ENCODE results near the gene BIRC3. TPM values are rescaled to one million over a fixed set of nuclear protein-coding genes. Genes with fewer than 3 reads are reported as not detected.

The BIRC3 gene
- total and polyA plus RNA-seq, 10 donors: 35.0 to 164 (median 93.7) TPM

GRCh38 chr11:102304686-102305085 is 12.6 kb upstream of the BIRC3 start:
- 87 to 92% (median 92%) methylated on average over 4 of the region's 4 CpGs for WGBS, 5 donors
- TF ChIP-seq POLR2AphosphoS5 (IDR thresholded peaks at IDR 0.05) (no peak), POLR2A (IDR thresholded peaks at IDR 0.05) (no peak), CTCF (IDR thresholded peaks at IDR 0.05 in 8 of 11, conservative IDR thresholded peaks at IDR 0.05 in 3 of 11) (no peak)

DNA sequence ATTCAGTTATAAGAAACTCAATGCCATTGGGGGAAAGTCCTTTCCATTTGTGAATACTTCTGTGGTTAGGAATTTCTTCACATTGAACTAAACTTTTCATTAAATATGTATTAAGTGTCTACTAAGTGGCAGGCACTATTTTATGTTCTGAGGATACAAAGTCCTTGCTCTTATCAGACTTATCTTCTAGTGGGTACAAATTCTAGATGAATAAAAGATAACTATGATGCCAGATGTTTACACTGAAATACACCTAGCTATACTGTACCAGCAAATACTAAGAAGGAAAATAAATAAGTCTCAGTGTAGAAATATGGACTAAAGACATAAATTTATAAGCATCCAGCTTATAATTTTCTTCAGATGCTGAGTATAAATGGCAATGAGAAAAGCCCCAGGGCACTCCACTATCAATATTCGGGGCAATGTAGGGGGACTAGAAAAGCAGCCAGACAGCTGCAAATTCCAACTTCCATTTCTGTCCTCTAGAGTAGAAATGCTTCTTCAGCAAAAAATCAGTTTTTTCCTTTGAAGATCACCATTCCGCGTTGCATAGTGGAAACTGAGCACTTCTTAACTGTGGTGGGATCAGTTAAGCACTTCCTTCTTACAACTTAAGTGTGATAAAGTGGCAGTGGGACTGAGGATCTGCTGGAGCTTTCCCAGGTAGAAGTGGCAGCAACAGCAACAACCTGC is 11.8 kb upstream of the BIRC3 start:
- intact Hi-C loops (cut with DNase I; ENCODE audit: low total_unique reads): no loop called here
- Histone ChIP-seq H3K4me3 (no peak overlapping the region), H3K9me3 (peaks cover 0 to 27% (median 16%) of the 10 kb centered on the region in 8 donors), H3K4me1 (peaks cover 20 to 72% (median 32%) of the 10 kb centered on the region in 6 donors), H3K27me3 (replicated peaks in 1 of 7) (no peaks in the 10 kb centered on the region), H3K36me3 (no peaks in the 10 kb centered on the region), H3K27ac (peak overlapping the region; percentile 5 to 90 (median 71))
- TF ChIP-seq POLR2A (IDR thresholded peaks at IDR 0.05): no peak
- no peak for TF ChIP-seq POLR2AphosphoS5 (IDR thresholded peaks at IDR 0.05)
- no peak for TF ChIP-seq CTCF (IDR thresholded peaks at IDR 0.05 in 8 of 11, conservative IDR thresholded peaks at IDR 0.05 in 3 of 11)
- DNase-seq: no peak
- 66 to 75% (median 72%) methylated on average over 3 of the region's 3 CpGs for WGBS, 5 donors

More at GRCh38 chr11:102304686-102305085, 12.6 kb upstream of the BIRC3 start:
- Histone ChIP-seq H3K9me3 (peaks cover 0 to 27% (median 16%) of the 10 kb centered on the region in 8 donors), H3K27me3 (replicated peaks in 1 of 7) (no peaks in the 10 kb centered on the region), H3K4me1 (peaks cover 20 to 80% (median 32%) of the 10 kb centered on the region in 6 donors), H3K4me3 (no peak overlapping the region), H3K27ac (peak overlapping the region in 4 of 8 donors; percentile 69 to 90 (median 76)), H3K36me3 (no peaks in the 10 kb centered on the region)
- intact Hi-C loops (cut with DNase I; ENCODE audit: low total_unique reads): no loop called here
- DNase-seq: no peak

DNA sequence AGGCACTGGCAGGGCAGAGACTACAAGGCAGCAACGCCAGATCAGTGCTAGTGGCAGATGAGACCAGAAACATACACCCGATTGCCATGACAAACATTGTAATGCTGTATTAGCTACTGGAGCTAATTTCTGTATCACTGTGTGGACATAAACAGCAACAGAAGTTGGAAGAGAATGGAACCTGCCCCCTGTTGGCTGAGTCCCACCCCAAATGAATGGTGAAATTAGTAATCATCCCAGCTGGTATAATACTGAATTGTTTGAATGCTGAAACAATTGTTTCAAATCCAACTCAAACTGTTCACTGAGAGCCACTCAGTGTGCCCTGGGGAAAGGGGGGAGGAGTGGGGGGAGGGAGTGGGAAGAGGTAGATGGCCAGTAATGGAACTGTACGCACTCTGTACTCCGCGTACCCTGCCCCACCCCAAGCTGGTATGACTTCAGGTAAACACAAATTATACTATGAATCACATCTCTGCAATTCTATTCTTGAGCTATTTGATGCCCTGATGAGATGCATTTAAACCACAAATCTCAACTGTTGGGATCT is 11.2 kb upstream of the BIRC3 start:
- H3K9me3 ChIP-seq: peaks cover 0 to 27% (median 16%) of the 10 kb centered on the region in 8 donors
- H3K36me3 ChIP-seq: no peaks in the 10 kb centered on the region
- peak overlapping the region in 1 of 8 donors; percentile 17 for H3K4me3 ChIP-seq
- peak overlapping the region; percentile 5 to 90 (median 71) for H3K27ac ChIP-seq
- 80 to 91% (median 83%) methylated on average over 5 of the region's 5 CpGs for WGBS, 5 donors
- TF ChIP-seq CTCF (IDR thresholded peaks at IDR 0.05 in 8 of 11, conservative IDR thresholded peaks at IDR 0.05 in 3 of 11) (no peak), POLR2A (IDR thresholded peaks at IDR 0.05) (no peak), POLR2AphosphoS5 (IDR thresholded peaks at IDR 0.05) (no peak)
- intact Hi-C loops (cut with DNase I; ENCODE audit: low total_unique reads): no loop called here
- peaks cover 20 to 68% (median 32%) of the 10 kb centered on the region in 6 donors for H3K4me1 ChIP-seq
- H3K27me3 ChIP-seq (replicated peaks in 1 of 7): no peaks in the 10 kb centered on the region
- no peak for DNase-seq

All from spleen (tissue), 11 donors.